Keratinocyte (primary cell): ENCODE measurements around the gene DYNLT1. TPM values are rescaled to one million over a fixed set of nuclear protein-coding genes. Genes with fewer than 3 reads are reported as not detected.

Experiments used
- DNase-seq: peaks from one replicate; pipeline ENCODE4 v3.0.0-alpha.2; 2011; ENCODE audit warnings: low read depth, missing footprints, low spot score
- FAIRE-seq: peaks from 2 replicates; lab custom pipeline; 2011; peaks lifted over from hg19 to GRCh38; lab: Jason Lieb, UNC
- H2AFZ ChIP-seq: 2 replicates; pipeline ENCODE4 v1.6.0; 2012; ENCODE audit warnings: low read length, control low read depth, inconsistent platforms; ENCODE audit not compliant: control insufficient read depth
- H3K27ac ChIP-seq: 2 replicates; pipeline ENCODE4 v1.5.1; 2011; ENCODE audit warnings: low read length; ENCODE audit not compliant: control insufficient read depth, insufficient read depth
- H3K27me3 ChIP-seq: 3 replicates; pipeline ENCODE4 v1.6.0; 2011; ENCODE audit warnings: low read length; ENCODE audit not compliant: control insufficient read depth, insufficient read depth; ENCODE audit errors: extremely low read depth
- H3K36me3 ChIP-seq, 2 experiments: 2 replicates in 1 of 2; 3 replicates in 1 of 2; pipeline ENCODE4 v1.5.1; 2011; ENCODE audit warnings: low read length in 2 of 2, mild to moderate bottlenecking in 1 of 2; ENCODE audit not compliant: control insufficient read depth in 2 of 2, insufficient read depth in 2 of 2; ENCODE audit errors: extremely low read depth in 1 of 2
- H3K4me1 ChIP-seq: 3 replicates; pipeline ENCODE4 v1.5.1; 2011; ENCODE audit warnings: low read length; ENCODE audit not compliant: control insufficient read depth, insufficient read depth; ENCODE audit errors: extremely low read depth
- H3K4me2 ChIP-seq: 3 replicates; pipeline ENCODE4 v1.6.0; 2011; ENCODE audit warnings: low read depth, low read length; ENCODE audit not compliant: control insufficient read depth, insufficient read depth; ENCODE audit errors: extremely low read depth
- H3K4me3 ChIP-seq, 3 experiments: fragments of 200-600 bp in 1 of 3; sonication (generic) in 1 of 3; 2 replicates in 2 of 3; 3 replicates in 1 of 3; pipeline ENCODE4 v1.5.1; 2011 to 2016; ENCODE audit warnings: low read length in 3 of 3, mild to moderate bottlenecking in 3 of 3, control low read depth in 2 of 3, inconsistent platforms in 1 of 3, low read depth in 1 of 3, mixed read lengths in 1 of 3, mixed run types in 1 of 3, moderate library complexity in 1 of 3; ENCODE audit not compliant: control insufficient read depth in 2 of 3, insufficient read depth in 2 of 3; ENCODE audit errors: extremely low read depth in 1 of 3
- H3K79me2 ChIP-seq: 2 replicates; pipeline ENCODE4 v1.6.0; 2012; ENCODE audit warnings: low read length; ENCODE audit not compliant: control insufficient read depth, insufficient read depth
- H3K9ac ChIP-seq: 3 replicates; pipeline ENCODE4 v1.6.0; 2011; ENCODE audit warnings: low read length; ENCODE audit not compliant: control insufficient read depth, insufficient read depth; ENCODE audit errors: extremely low read depth
- H3K9me1 ChIP-seq: 3 replicates; pipeline ENCODE4 v1.6.0; 2011; ENCODE audit warnings: low read length; ENCODE audit not compliant: control insufficient read depth, insufficient read depth; ENCODE audit errors: extremely low read depth
- H3K9me3 ChIP-seq: 2 replicates; pipeline ENCODE4 v1.5.1; 2012; ENCODE audit warnings: low read depth, low read length; ENCODE audit not compliant: control insufficient read depth
- H4K20me1 ChIP-seq: 3 replicates; pipeline ENCODE4 v1.6.0; 2011; ENCODE audit warnings: low read length; ENCODE audit not compliant: control insufficient read depth, insufficient read depth; ENCODE audit errors: extremely low read depth
- EZH2 ChIP-seq: IDR thresholded peaks from one replicate; pipeline ENCODE4 v1.6.1; 2012; ENCODE audit warnings: inconsistent platforms, mild to moderate bottlenecking, low read length, moderate library complexity
- dilution Hi-C: fragments of 300-500 bp; cut with MboI; formaldehyde crosslinking; loops from one replicate; pipeline ENCODE4 v1.7.0; 2020; ENCODE audit warnings: low sequenced_read_pairs; ENCODE audit not compliant: extremely low pct_ligation_motif_present
- polyA plus RNA-seq, 5 experiments: library from polyadenylated mRNA; depleted of rRNA in 3 of 5; stranded (reverse) in 3 of 5; stranded (forward) in 1 of 5; unstranded in 1 of 5; fragments of >200 nt; gene quantifications; 1 replicate in 1 of 5; 2 replicates in 3 of 5; 3 replicates in 1 of 5; pipeline versions ENCODE4 v1.2.1 to v1.2.3, GENCODE V29; 2011 to 2012; ENCODE audit warnings: missing spikeins in 2 of 5, low read depth in 1 of 5, low replicate concordance in 1 of 5
- TF ChIP-seq, protein P1 (sequence below), 3 experiments: IDR thresholded peaks in 1 of 3; conservative IDR thresholded peaks in 1 of 3; optimal IDR thresholded peaks in 1 of 3; 2 replicates in 2 of 3; 3 replicates in 1 of 3; pipeline versions ENCODE3 to v1.5.1; 2011; ENCODE audit warnings: low read length in 3 of 3, mild to moderate bottlenecking in 3 of 3, moderate library complexity in 2 of 3, control low read depth in 1 of 3, inconsistent platforms in 1 of 3; ENCODE audit not compliant: insufficient read depth in 2 of 3; ENCODE audit errors: extremely low read depth in 1 of 3

The DYNLT1 gene
- polyA plus RNA-seq, 1 donor (not counting 4 experiments of a cell fraction or from before 2014, with no cell fraction given) = 354 TPM

DNA sequence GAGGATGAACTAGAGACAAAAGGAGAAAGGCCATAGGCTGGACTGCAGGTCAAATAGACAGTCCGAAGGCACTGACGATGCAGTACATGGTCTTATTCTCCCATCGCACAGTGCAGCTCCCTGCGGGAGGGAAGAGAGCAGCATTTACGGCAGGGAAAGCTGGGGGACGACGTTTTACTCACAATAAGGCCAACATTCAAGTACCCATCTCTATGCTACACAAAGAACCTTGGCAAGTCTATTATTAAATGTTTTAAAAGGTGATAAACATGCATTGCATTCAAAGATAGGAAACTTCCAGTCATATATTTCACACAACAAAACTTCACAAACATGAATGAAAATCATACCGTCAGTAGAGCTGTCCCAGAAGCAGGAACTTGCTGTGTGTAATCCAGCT lies 7.8 kb downstream of the DYNLT1 start:
- no peak overlapping the region for H3K27ac ChIP-seq
- no peak for FAIRE-seq
- H3K36me3 ChIP-seq = peaks cover 25 to 26% of the 10 kb centered on the region in 2 experiments
- peaks cover 37% of the 10 kb centered on the region for H3K79me2 ChIP-seq
- TF ChIP-seq, protein P1, sequence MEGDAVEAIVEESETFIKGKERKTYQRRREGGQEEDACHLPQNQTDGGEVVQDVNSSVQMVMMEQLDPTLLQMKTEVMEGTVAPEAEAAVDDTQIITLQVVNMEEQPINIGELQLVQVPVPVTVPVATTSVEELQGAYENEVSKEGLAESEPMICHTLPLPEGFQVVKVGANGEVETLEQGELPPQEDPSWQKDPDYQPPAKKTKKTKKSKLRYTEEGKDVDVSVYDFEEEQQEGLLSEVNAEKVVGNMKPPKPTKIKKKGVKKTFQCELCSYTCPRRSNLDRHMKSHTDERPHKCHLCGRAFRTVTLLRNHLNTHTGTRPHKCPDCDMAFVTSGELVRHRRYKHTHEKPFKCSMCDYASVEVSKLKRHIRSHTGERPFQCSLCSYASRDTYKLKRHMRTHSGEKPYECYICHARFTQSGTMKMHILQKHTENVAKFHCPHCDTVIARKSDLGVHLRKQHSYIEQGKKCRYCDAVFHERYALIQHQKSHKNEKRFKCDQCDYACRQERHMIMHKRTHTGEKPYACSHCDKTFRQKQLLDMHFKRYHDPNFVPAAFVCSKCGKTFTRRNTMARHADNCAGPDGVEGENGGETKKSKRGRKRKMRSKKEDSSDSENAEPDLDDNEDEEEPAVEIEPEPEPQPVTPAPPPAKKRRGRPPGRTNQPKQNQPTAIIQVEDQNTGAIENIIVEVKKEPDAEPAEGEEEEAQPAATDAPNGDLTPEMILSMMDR (optimal IDR thresholded peaks at IDR 0.05 in 1 of 3, IDR thresholded peaks at IDR 0.05 in 1 of 3, conservative IDR thresholded peaks at IDR 0.05 in 1 of 3; ENCODE audit: extremely low read depth in 1 of 3, insufficient read depth in 2 of 3, low read length in 3 of 3) = no peak
- no peak for TF ChIP-seq EZH2
- H3K9me3 ChIP-seq = no peaks in the 10 kb centered on the region
- H2AFZ ChIP-seq = no peak overlapping the region
- no peaks in the 10 kb centered on the region for H3K9me1 ChIP-seq
- H3K4me3 ChIP-seq = no peak overlapping the region
- dilution Hi-C loops = no loop called here
- peaks cover 7% of the 10 kb centered on the region for H3K4me1 ChIP-seq
- DNase-seq = no peak
- peaks cover 8% of the 10 kb centered on the region for H4K20me1 ChIP-seq
- no peak overlapping the region for H3K9ac ChIP-seq
- H3K4me2 ChIP-seq = no peak overlapping the region
- H3K27me3 ChIP-seq = no peaks in the 10 kb centered on the region

DNA sequence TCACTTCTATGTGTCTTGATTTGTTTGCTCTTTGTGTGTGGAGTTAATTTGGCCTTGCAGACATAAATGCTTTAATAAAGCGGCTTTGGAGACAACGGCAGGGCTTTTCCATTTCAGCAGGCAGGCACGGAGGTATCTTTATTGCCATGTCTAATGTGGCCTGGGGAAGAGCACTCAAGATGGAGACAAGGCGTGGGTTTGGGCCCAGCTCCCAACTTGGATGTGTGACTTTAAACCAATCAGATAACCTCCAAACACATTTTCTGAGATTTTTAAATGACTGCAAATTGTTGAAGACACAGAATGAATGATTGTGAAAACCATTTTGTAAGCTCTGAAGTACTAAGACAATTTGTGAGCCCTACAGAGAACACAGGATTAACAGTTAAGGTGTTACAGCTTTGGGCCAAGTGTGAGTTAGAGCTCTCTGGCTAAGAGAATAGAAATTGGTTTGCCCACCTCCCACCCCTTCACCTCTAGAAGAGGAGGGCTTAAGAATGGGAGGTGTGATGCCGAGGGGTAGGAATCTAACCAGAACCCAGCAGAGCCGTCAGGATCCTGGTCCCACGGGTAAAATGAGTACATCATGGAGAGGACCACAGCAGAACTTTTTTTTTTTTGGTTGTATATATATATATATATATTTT lies 9.0 kb downstream of the DYNLT1 start:
- Histone ChIP-seq H3K4me2 (no peak overlapping the region), H3K9ac (no peak overlapping the region), H4K20me1 (peaks cover 7% of the 10 kb centered on the region), H2AFZ (no peak overlapping the region), H3K4me1 (peaks cover 11% of the 10 kb centered on the region), H3K27me3 (no peaks in the 10 kb centered on the region), H3K4me3 (no peak overlapping the region), H3K79me2 (peaks cover 27% of the 10 kb centered on the region), H3K9me3 (no peaks in the 10 kb centered on the region), H3K36me3 (peaks cover 22 to 27% of the 10 kb centered on the region in 2 experiments), H3K27ac (no peak overlapping the region), H3K9me1 (no peaks in the 10 kb centered on the region)
- TF ChIP-seq, protein P1 (optimal IDR thresholded peaks at IDR 0.05 in 1 of 3, IDR thresholded peaks at IDR 0.05 in 1 of 3, conservative IDR thresholded peaks at IDR 0.05 in 1 of 3; ENCODE audit: extremely low read depth in 1 of 3, insufficient read depth in 2 of 3, low read length in 3 of 3) = no peak
- no peak for TF ChIP-seq EZH2
- no peak for DNase-seq
- no peak for FAIRE-seq
- dilution Hi-C loops = no loop called here
